Measurements from ENCODE around the gene ELAVL2.
"Not testable (repeated sequence)": the region's sequence is repeated elsewhere in the genome, so short reads cannot be mapped to it uniquely, and the experiment has no call there.

Gene ELAVL2

GRCh38 chr9:23769307-23769935, 56.6 kb downstream of the ELAVL2 start:
- no peak for DNase-seq

- DNase-seq = no peak
These were observed 57.2 kb downstream of the ELAVL2 start for GRCh38 chr9:23768861-23769260.

- DNase-seq = no peak
These were observed 59.4 kb downstream of the ELAVL2 start for GRCh38 chr9:23766613-23767012.

- DNase-seq = no peak
These were observed 60.5 kb downstream of the ELAVL2 start for GRCh38 chr9:23765561-23765960.

- no peak for DNase-seq
These were observed 61.8 kb downstream of the ELAVL2 start for GRCh38 chr9:23764219-23764618.

- DNase-seq = no peak
These were observed 71.5 kb downstream of the ELAVL2 start for GRCh38 chr9:23754551-23754950.

GRCh38 chr9:23752859-23753258, 73.2 kb downstream of the ELAVL2 start:
- no peak for DNase-seq

- no peak for DNase-seq
These were observed 74.4 kb downstream of the ELAVL2 start for GRCh38 chr9:23751633-23752032.

GRCh38 chr9:23750808-23751207, 75.2 kb downstream of the ELAVL2 start:
- no peak for DNase-seq

- DNase-seq = no peak
These were observed 78.7 kb downstream of the ELAVL2 start for GRCh38 chr9:23747088-23748075.

GRCh38 chr9:23746317-23746716, 79.7 kb downstream of the ELAVL2 start:
- DNase-seq = no peak

GRCh38 chr9:23743036-23743435, 83.0 kb downstream of the ELAVL2 start:
- no peak for DNase-seq

GRCh38 chr9:23741351-23741750, 84.7 kb downstream of the ELAVL2 start:
- no peak for DNase-seq

- no peak for DNase-seq
These were observed 85.5 kb downstream of the ELAVL2 start for GRCh38 chr9:23740531-23740930.

- DNase-seq = no peak
These were observed 86.3 kb downstream of the ELAVL2 start for GRCh38 chr9:23739753-23740152.

GRCh38 chr9:23736293-23736692, 89.7 kb downstream of the ELAVL2 start:
- DNase-seq = no peak

GRCh38 chr9:23733495-23734078, 92.5 kb downstream of the ELAVL2 start:
- no peak for DNase-seq

GRCh38 chr9:23731353-23731752, 94.7 kb downstream of the ELAVL2 start:
- no peak for DNase-seq

GRCh38 chr9:23730364-23730763, 95.7 kb downstream of the ELAVL2 start:
- no peak for DNase-seq

GRCh38 chr9:23728736-23729135, 97.3 kb downstream of the ELAVL2 start:
- no peak for DNase-seq

GRCh38 chr9:23725279-23725946, 100.6 kb downstream of the ELAVL2 start:
- DNase-seq = no peak

- no peak for DNase-seq
These were observed 102.4 kb downstream of the ELAVL2 start for GRCh38 chr9:23723672-23724071.

GRCh38 chr9:23723048-23723447, 103.0 kb downstream of the ELAVL2 start:
- DNase-seq = not testable (repeated sequence)

Data from NCI-H510A (cell line).